Esophagus muscularis mucosa (tissue), 3 donors: Measurements from ENCODE around the gene GAD2.

Experiments used
- CTCF ChIP-seq, 3 experiments: fragments of 200-600 bp in 2 of 3; fragments of 450-650 bp in 1 of 3; sonication (generic) in 2 of 3; IDR thresholded peaks; one replicate each; pipeline ENCODE4 v1.5.1; 2017 to 2019; ENCODE audit warnings: antibody characterized with exemption in 3 of 3, mild to moderate bottlenecking in 2 of 3, moderate library complexity in 1 of 3
- POLR2A ChIP-seq: fragments of 450-650 bp; IDR thresholded peaks from one replicate; pipeline ENCODE4 v1.6.1; 2017; ENCODE audit warnings: antibody characterized with exemption, moderate library complexity, mild to moderate bottlenecking, low read depth
- POLR2AphosphoS5 ChIP-seq, 2 donors: sonication (generic); formaldehyde crosslinking; IDR thresholded peaks; one replicate each; pipeline ENCODE4 v1.6.1; 2017; ENCODE audit warnings: antibody characterized with exemption in 2 of 2

GRCh38 chr10:26205223-26205622, 11.4 kb upstream of the GAD2 start:
- TF ChIP-seq CTCF (IDR thresholded peaks at IDR 0.05) (no peak), POLR2A (no peak), POLR2AphosphoS5 (IDR thresholded peaks at IDR 0.05) (no peak)
